22Rv1 (cell line): ENCODE data around the gene PCSK6.

Experiments
- H3K27ac ChIP-seq: fragments of 450-650 bp; 2 replicates; pipeline ENCODE4 v1.5.1; 2017
- CTCF ChIP-seq: fragments of 450-650 bp; IDR thresholded peaks from 2 replicates; pipeline ENCODE4 v1.5.1; 2017; ENCODE audit warnings: mild to moderate bottlenecking
- ZFX ChIP-seq: fragments of 450-650 bp; IDR thresholded peaks from 2 replicates; pipeline ENCODE4 v1.6.1; 2017; ENCODE audit warnings: antibody characterized with exemption, borderline replicate concordance

PCSK6 gene

GRCh38 chr15:101504373-101504772 is 14.9 kb upstream of the PCSK6 start:
- H3K27ac ChIP-seq = no peak overlapping the region
- no peak for TF ChIP-seq CTCF
- TF ChIP-seq ZFX = no peak

GRCh38 chr15:101503296-101503599 is 13.7 kb upstream of the PCSK6 start:
- TF ChIP-seq CTCF (no peak), ZFX (no peak)
- no peak overlapping the region for H3K27ac ChIP-seq

- TF ChIP-seq CTCF = no peak
- no peak for TF ChIP-seq ZFX
- H3K27ac ChIP-seq = no peak overlapping the region
Observed at GRCh38 chr15:101502572-101503295, 13.2 kb upstream of the PCSK6 start.

- no peak overlapping the region for H3K27ac ChIP-seq
- TF ChIP-seq ZFX (no peak), CTCF (peak; percentile 40)
Observed at GRCh38 chr15:101501703-101502373, 12.3 kb upstream of the PCSK6 start.

- no peak for TF ChIP-seq CTCF
- no peak for TF ChIP-seq ZFX
- H3K27ac ChIP-seq = no peak overlapping the region
Observed at GRCh38 chr15:101500865-101501551, 11.5 kb upstream of the PCSK6 start.

GRCh38 chr15:101499863-101500713 is 10.6 kb upstream of the PCSK6 start:
- TF ChIP-seq ZFX = no peak
- TF ChIP-seq CTCF = no peak
- no peak overlapping the region for H3K27ac ChIP-seq
